SK-N-SH (cell line): ENCODE measurements around the gene DLG2. TPM values are rescaled to one million over a fixed set of nuclear protein-coding genes. Genes with fewer than 3 reads are reported as not detected.

Experiments used
- CTCF ChIA-PET: fragments of 300-600, 350-600 bp; formaldehyde crosslinking; extraction: SDS; loops from one replicate; lab custom pipeline; 2021; lab: Yijun Ruan, JAX
- POLR2A ChIA-PET: fragments of 350-600 bp; sonication (Branson Sonifier 250); formaldehyde crosslinking; extraction: SDS; loops from one replicate; lab custom pipeline; 2020; ENCODE audit warnings: antibody characterized with exemption, inconsistent platforms; lab: Yijun Ruan, JAX
- DNase-seq: peaks from one replicate; pipeline ENCODE4 v3.0.0; 2012
- H2AFZ ChIP-seq: fragments of 200-600 bp; sonication (generic); 2 replicates; pipeline ENCODE4 v1.8.1; 2016; ENCODE audit warnings: antibody characterized with exemption, mild to moderate bottlenecking, low read depth
- H3F3A ChIP-seq: fragments of 200-600 bp; sonication (generic); replicated peaks from 2 replicates; pipeline ENCODE3; 2016; ENCODE audit warnings: antibody characterized with exemption, mild to moderate bottlenecking; ENCODE audit not compliant: insufficient read depth
- H3K27ac ChIP-seq, 2 experiments: fragments of 200-500 bp in 1 of 2; fragments of 200-600 bp in 1 of 2; sonication (Bioruptor generic) in 1 of 2; sonication (generic), shearing (Covaris generic) in 1 of 2; 2 replicates each; pipeline versions ENCODE4 v1.5.1 to v1.6.1; 2014 to 2016; ENCODE audit warnings: low read depth in 2 of 2, inconsistent platforms in 1 of 2, low read length in 1 of 2, mild to moderate bottlenecking in 1 of 2, mixed read lengths in 1 of 2
- H3K27me3 ChIP-seq: fragments of 200-600 bp; sonication (generic), shearing (Covaris generic); 2 replicates; pipeline ENCODE4 v1.6.1; 2016; ENCODE audit warnings: mixed run types; ENCODE audit not compliant: insufficient read depth
- H3K36me3 ChIP-seq, 2 experiments: fragments of 200-500 bp in 1 of 2; fragments of 200-600 bp in 1 of 2; sonication (Bioruptor generic) in 1 of 2; sonication (generic) in 1 of 2; replicated peaks in 1 of 2; 2 replicates each; pipeline versions ENCODE3 to v1.5.1; 2014 to 2016; ENCODE audit warnings: low read length in 1 of 2, mild to moderate bottlenecking in 1 of 2; ENCODE audit not compliant: insufficient read depth in 2 of 2, control insufficient read depth in 1 of 2
- H3K4me1 ChIP-seq, 2 experiments: fragments of 200-500 bp in 1 of 2; fragments of 200-600 bp in 1 of 2; sonication (Bioruptor generic) in 1 of 2; sonication (generic), shearing (Covaris generic) in 1 of 2; 2 replicates each; pipeline versions ENCODE4 v1.5.1 to v1.6.1; 2014 to 2016; ENCODE audit warnings: low read depth in 1 of 2, low read length in 1 of 2, mixed run types in 1 of 2; ENCODE audit not compliant: insufficient read depth in 2 of 2, control insufficient read depth in 1 of 2
- H3K4me2 ChIP-seq: fragments of 200-600 bp; sonication (generic), shearing (Covaris generic); 2 replicates; pipeline ENCODE4 v1.6.1; 2017; ENCODE audit warnings: mixed run types
- H3K4me3 ChIP-seq, 2 experiments: fragments of 200-500 bp in 1 of 2; fragments of 200-600 bp in 1 of 2; sonication (Bioruptor generic) in 1 of 2; sonication (generic), shearing (Covaris generic) in 1 of 2; 2 replicates each; pipeline versions ENCODE4 v1.5.1 to v1.8.1; 2014 to 2016; ENCODE audit warnings: low read depth in 2 of 2, inconsistent platforms in 1 of 2, low read length in 1 of 2, mild to moderate bottlenecking in 1 of 2, mixed read lengths in 1 of 2, moderate library complexity in 1 of 2
- H3K79me2 ChIP-seq: fragments of 200-600 bp; sonication (generic); 2 replicates; pipeline ENCODE4 v1.8.1; 2017; ENCODE audit warnings: mild to moderate bottlenecking; ENCODE audit not compliant: insufficient read depth
- H3K9ac ChIP-seq: fragments of 200-600 bp; sonication (generic); 2 replicates; pipeline ENCODE4 v1.6.1; 2017; ENCODE audit warnings: mixed run types
- H3K9me2 ChIP-seq: fragments of 200-600 bp; sonication (generic); 2 replicates; pipeline ENCODE4 v1.6.1; 2017; ENCODE audit warnings: mixed run types
- H3K9me3 ChIP-seq: fragments of 200-600 bp; sonication (generic); 2 replicates; pipeline ENCODE4 v1.6.1; 2017; ENCODE audit warnings: mixed run types, mild to moderate bottlenecking, moderate library complexity
- H4K20me1 ChIP-seq: fragments of 200-600 bp; sonication (generic); 2 replicates; pipeline ENCODE4 v1.6.1; 2017; ENCODE audit warnings: mild to moderate bottlenecking, mixed run types; ENCODE audit not compliant: insufficient read depth
- CHD2 ChIP-seq: fragments of 150-350 bp; IDR thresholded peaks from 2 replicates; pipeline ENCODE4 v1.6.1; 2018; ENCODE audit warnings: low read length; ENCODE audit not compliant: partially characterized antibody
- EZH2phosphoT487 ChIP-seq: fragments of 200-600 bp; sonication (generic); IDR thresholded peaks from 2 replicates; pipeline ENCODE4 v1.6.1; 2017; ENCODE audit warnings: low read depth, mixed run types, mild to moderate bottlenecking, antibody characterized with exemption, moderate library complexity, borderline replicate concordance
- FOXJ3 ChIP-seq: sonication (generic); formaldehyde crosslinking; IDR thresholded peaks from 2 replicates; pipeline ENCODE4 v1.5.1; 2020; ENCODE audit warnings: mild to moderate bottlenecking, missing genetic modification reagents
- FOXM1 ChIP-seq: IDR thresholded peaks from 2 replicates; pipeline ENCODE4 v1.4.0; 2012; ENCODE audit warnings: low read depth, mild to moderate bottlenecking
- GATA2 ChIP-seq: sonication (generic); formaldehyde crosslinking; IDR thresholded peaks from 2 replicates; pipeline ENCODE4 v1.5.0; 2020; ENCODE audit warnings: mild to moderate bottlenecking, missing genetic modification reagents
- JUND ChIP-seq: IDR thresholded peaks from 2 replicates; pipeline ENCODE4 v1.4.0; 2012
- NFIC ChIP-seq: IDR thresholded peaks from 2 replicates; pipeline ENCODE4 v1.4.0; 2012; ENCODE audit warnings: borderline replicate concordance
- NRF1 ChIP-seq: IDR thresholded peaks from 2 replicates; pipeline ENCODE4 v1.6.1; 2012; ENCODE audit warnings: low read depth, mild to moderate bottlenecking, low read length
- POLR2AphosphoS5 ChIP-seq: IDR thresholded peaks from 2 replicates; pipeline ENCODE4 v1.6.1; 2012; ENCODE audit warnings: low read depth, low read length
- RFX5 ChIP-seq: IDR thresholded peaks from 2 replicates; pipeline ENCODE4 v1.6.1; 2012; ENCODE audit warnings: mild to moderate bottlenecking, improper control_type of control experiment, low read length
- RXRA ChIP-seq: IDR thresholded peaks from 2 replicates; pipeline ENCODE4 v1.4.0; 2012; ENCODE audit warnings: low read depth, mild to moderate bottlenecking, borderline replicate concordance
- SIN3A ChIP-seq: IDR thresholded peaks from 2 replicates; pipeline ENCODE4 v1.6.1; 2012; ENCODE audit warnings: low read depth, mild to moderate bottlenecking, low read length, moderate library complexity, borderline replicate concordance
- TEAD4 ChIP-seq: IDR thresholded peaks from 2 replicates; pipeline ENCODE4 v1.4.0; 2012; ENCODE audit warnings: mild to moderate bottlenecking, borderline replicate concordance; ENCODE audit not compliant: insufficient read depth
- YY1 ChIP-seq: IDR thresholded peaks from 2 replicates; pipeline ENCODE4 v1.4.0; 2012; ENCODE audit warnings: low read depth, mild to moderate bottlenecking
- WGBS: methylation state at CpG from one replicate; pipeline ENCODE4 v1.1.6; 2017; ENCODE audit warnings: low lambda C conversion rate; 5-methylcytosine and 5-hydroxymethylcytosine counted together
- polyA plus RNA-seq, 3 experiments: library from polyadenylated mRNA; depleted of rRNA; stranded (reverse); fragments of >200 nt; gene quantifications; 2 replicates each; pipeline ENCODE4 v1.2.3, GENCODE V29; 2012
- TF ChIP-seq, protein P1 (sequence below): IDR thresholded peaks from 2 replicates; pipeline ENCODE4 v1.4.0; 2012; ENCODE audit warnings: low read depth
- TF ChIP-seq, protein P2 (sequence below): fragments of 200-600 bp; sonication (generic); IDR thresholded peaks from 2 replicates; pipeline ENCODE4 v1.6.1; 2017; ENCODE audit warnings: antibody characterized with exemption, mild to moderate bottlenecking, moderate library complexity
- TF ChIP-seq, protein P3 (sequence below): IDR thresholded peaks from 2 replicates; pipeline ENCODE4 v1.6.1; 2012; ENCODE audit warnings: mild to moderate bottlenecking, low read depth, low read length, moderate library complexity

Gene DLG2
- polyA plus RNA-seq, 1 of the 3 experiments (the other 2 are of a cell fraction) = 0.21 TPM

DNA sequence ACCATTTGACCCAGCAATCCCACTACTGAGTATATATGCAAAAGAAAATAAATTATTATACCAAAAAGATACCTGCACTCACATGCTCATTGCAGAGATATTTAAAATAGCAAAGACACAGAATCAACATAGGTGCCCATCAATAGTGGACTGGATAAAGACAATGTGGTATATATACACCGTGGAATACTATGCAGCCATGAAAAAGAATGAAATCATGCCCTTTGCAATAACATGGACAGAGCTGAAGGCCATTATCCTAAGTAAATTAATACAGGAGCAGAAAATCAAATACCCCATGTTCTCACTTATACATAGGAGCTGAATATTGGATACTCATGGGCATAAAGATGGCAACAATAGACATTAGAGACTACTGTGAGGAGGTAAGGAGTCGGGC, 68.7 kb downstream of the DLG2 start:
- POLR2A ChIA-PET = no interaction called here
- CTCF ChIA-PET = no interaction called here

DNA sequence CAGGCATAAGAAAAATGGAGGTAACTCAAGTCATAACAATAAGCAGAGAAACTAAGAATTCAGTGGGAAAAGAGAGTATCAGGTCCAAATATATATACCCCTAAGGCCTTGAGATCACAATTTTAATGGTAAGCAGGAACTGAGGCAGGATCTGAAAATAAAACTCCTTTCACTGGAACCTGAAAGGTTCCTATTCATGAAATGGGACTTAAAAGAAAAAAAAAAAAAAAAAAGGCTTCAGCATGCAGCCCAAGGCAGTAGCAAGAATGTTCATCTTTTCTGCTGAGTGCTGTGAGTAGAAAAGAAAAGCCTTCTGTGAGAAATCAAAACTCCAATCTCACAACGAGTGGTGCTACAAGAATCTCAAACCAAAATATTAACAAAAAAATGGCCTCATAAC, 75.3 kb downstream of the DLG2 start:
- TF ChIP-seq FOXM1 (no peak), NRF1 (no peak), RXRA (no peak)
- no peaks in the 10 kb centered on the region for H4K20me1 ChIP-seq
- CTCF ChIA-PET = no interaction called here
- DNase-seq = no peak
- no peaks in the 10 kb centered on the region for H3K9me2 ChIP-seq
- POLR2A ChIA-PET = no interaction called here
- no peaks in the 10 kb centered on the region for H3K9me3 ChIP-seq
- WGBS = 0% methylated on average over 1 of the region's 1 CpG
- H3K4me3 ChIP-seq = no peak overlapping the region
- H3K4me1 ChIP-seq = no peaks in the 10 kb centered on the region
- no peak overlapping the region for H2AFZ ChIP-seq
- H3K27me3 ChIP-seq = no peaks in the 10 kb centered on the region
- H3K36me3 ChIP-seq = no peaks in the 10 kb centered on the region
- H3F3A ChIP-seq = no peaks in the 10 kb centered on the region
- H3K4me2 ChIP-seq = no peak overlapping the region
- H3K9ac ChIP-seq = no peak overlapping the region
- no peaks in the 10 kb centered on the region for H3K79me2 ChIP-seq
- H3K27ac ChIP-seq = no peak overlapping the region

More for the DNA sequence above, 68.7 kb downstream of the DLG2 start:
- Histone ChIP-seq H3K27ac (no peak overlapping the region), H2AFZ (no peak overlapping the region), H3K9me3 (no peaks in the 10 kb centered on the region), H3K4me1 (no peaks in the 10 kb centered on the region), H3F3A (no peaks in the 10 kb centered on the region), H3K79me2 (no peaks in the 10 kb centered on the region), H3K36me3 (no peaks in the 10 kb centered on the region), H3K4me2 (no peak overlapping the region), H3K9ac (no peak overlapping the region)
- WGBS = 4% methylated on average over 2 of the region's 2 CpGs
- no peak for DNase-seq
- TF ChIP-seq EZH2phosphoT487 (no peak), NFIC (no peak)
- TF ChIP-seq, all 33 proteins: peak for 0
- H3K4me3 ChIP-seq = no peak overlapping the region
- no peaks in the 10 kb centered on the region for H4K20me1 ChIP-seq
- H3K27me3 ChIP-seq = no peaks in the 10 kb centered on the region
- no peaks in the 10 kb centered on the region for H3K9me2 ChIP-seq

DNA sequence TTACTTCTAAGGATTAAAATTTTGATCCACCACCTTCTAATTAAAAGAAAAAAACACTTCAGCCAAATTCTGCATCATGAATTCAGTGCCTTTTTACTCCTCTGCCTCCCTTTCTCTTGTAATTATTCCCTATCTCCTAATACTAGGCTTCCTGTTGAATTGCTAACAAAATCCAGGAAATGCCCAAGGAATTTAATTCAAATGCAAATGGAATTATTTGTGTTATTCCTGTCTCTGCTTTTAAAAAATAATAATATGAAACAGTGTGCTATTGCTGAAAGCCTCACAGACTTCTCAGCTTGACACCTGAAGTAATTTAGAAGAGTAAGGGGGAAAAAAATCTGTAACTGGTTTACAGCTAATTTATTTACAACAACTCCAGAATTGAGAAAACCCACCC, 85.5 kb downstream of the DLG2 start:
- CTCF ChIA-PET = no interaction called here
- Histone ChIP-seq H3K9ac (no peak overlapping the region), H3K4me3 (no peak overlapping the region), H3K9me2 (no peaks in the 10 kb centered on the region), H3K4me2 (no peak overlapping the region), H3K27ac (no peak overlapping the region), H3K27me3 (no peaks in the 10 kb centered on the region), H3K4me1 (no peaks in the 10 kb centered on the region), H3K9me3 (no peaks in the 10 kb centered on the region), H3K36me3 (no peaks in the 10 kb centered on the region), H3K79me2 (no peaks in the 10 kb centered on the region), H2AFZ (no peak overlapping the region), H4K20me1 (no peaks in the 10 kb centered on the region), H3F3A (no peaks in the 10 kb centered on the region)
- POLR2A ChIA-PET = no interaction called here
- no peak for DNase-seq
- TF ChIP-seq POLR2AphosphoS5 = no peak
- no peak for TF ChIP-seq EZH2phosphoT487
- TF ChIP-seq, protein P1, sequence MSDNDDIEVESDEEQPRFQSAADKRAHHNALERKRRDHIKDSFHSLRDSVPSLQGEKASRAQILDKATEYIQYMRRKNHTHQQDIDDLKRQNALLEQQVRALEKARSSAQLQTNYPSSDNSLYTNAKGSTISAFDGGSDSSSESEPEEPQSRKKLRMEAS = no peak
- TF ChIP-seq GATA2 (CRISPR knock-in tag) = no peak
- TF ChIP-seq, protein P2, sequence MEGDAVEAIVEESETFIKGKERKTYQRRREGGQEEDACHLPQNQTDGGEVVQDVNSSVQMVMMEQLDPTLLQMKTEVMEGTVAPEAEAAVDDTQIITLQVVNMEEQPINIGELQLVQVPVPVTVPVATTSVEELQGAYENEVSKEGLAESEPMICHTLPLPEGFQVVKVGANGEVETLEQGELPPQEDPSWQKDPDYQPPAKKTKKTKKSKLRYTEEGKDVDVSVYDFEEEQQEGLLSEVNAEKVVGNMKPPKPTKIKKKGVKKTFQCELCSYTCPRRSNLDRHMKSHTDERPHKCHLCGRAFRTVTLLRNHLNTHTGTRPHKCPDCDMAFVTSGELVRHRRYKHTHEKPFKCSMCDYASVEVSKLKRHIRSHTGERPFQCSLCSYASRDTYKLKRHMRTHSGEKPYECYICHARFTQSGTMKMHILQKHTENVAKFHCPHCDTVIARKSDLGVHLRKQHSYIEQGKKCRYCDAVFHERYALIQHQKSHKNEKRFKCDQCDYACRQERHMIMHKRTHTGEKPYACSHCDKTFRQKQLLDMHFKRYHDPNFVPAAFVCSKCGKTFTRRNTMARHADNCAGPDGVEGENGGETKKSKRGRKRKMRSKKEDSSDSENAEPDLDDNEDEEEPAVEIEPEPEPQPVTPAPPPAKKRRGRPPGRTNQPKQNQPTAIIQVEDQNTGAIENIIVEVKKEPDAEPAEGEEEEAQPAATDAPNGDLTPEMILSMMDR = no peak
- TF ChIP-seq SIN3A = no peak
- no peak for TF ChIP-seq JUND
- no peak for TF ChIP-seq CHD2
- no peak for TF ChIP-seq FOXJ3
- no peak for TF ChIP-seq YY1
- TF ChIP-seq, protein P3, sequence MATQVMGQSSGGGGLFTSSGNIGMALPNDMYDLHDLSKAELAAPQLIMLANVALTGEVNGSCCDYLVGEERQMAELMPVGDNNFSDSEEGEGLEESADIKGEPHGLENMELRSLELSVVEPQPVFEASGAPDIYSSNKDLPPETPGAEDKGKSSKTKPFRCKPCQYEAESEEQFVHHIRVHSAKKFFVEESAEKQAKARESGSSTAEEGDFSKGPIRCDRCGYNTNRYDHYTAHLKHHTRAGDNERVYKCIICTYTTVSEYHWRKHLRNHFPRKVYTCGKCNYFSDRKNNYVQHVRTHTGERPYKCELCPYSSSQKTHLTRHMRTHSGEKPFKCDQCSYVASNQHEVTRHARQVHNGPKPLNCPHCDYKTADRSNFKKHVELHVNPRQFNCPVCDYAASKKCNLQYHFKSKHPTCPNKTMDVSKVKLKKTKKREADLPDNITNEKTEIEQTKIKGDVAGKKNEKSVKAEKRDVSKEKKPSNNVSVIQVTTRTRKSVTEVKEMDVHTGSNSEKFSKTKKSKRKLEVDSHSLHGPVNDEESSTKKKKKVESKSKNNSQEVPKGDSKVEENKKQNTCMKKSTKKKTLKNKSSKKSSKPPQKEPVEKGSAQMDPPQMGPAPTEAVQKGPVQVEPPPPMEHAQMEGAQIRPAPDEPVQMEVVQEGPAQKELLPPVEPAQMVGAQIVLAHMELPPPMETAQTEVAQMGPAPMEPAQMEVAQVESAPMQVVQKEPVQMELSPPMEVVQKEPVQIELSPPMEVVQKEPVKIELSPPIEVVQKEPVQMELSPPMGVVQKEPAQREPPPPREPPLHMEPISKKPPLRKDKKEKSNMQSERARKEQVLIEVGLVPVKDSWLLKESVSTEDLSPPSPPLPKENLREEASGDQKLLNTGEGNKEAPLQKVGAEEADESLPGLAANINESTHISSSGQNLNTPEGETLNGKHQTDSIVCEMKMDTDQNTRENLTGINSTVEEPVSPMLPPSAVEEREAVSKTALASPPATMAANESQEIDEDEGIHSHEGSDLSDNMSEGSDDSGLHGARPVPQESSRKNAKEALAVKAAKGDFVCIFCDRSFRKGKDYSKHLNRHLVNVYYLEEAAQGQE = no peak
- no peak for TF ChIP-seq RFX5
- no peak for TF ChIP-seq TEAD4
